ENCODE results near the gene PLEKHG4B.

Gene PLEKHG4B

GRCh38 chr5:79821-80220 lies 12.1 kb upstream of the PLEKHG4B start:
- CTCF ChIA-PET = no interaction called here
- POLR2A ChIA-PET = no interaction called here
- DNase-seq (ENCODE audit: extremely low spot score) = peak; percentile 8
- TF ChIP-seq CTCF (IDR thresholded peaks at IDR 0.05; ENCODE audit: control extremely low read depth, extremely low read depth, low read depth, missing control alignments) = no peak

- ChIA-PET CTCF (interaction anchor here (1.3 kb wide), 1 partner anchor 10 kb away, joined by 3 read pairs; no protein-coding TSS in a partner anchor), POLR2A (no interaction called here)
- TF ChIP-seq CTCF (IDR thresholded peaks at IDR 0.05; ENCODE audit: control extremely low read depth, extremely low read depth, low read depth, missing control alignments) = no peak
- DNase-seq (ENCODE audit: extremely low spot score) = peak; percentile 8
Observed at GRCh38 chr5:81391-82021, 10.5 kb upstream of the PLEKHG4B start.

- TF ChIP-seq CTCF (IDR thresholded peaks at IDR 0.05; ENCODE audit: control extremely low read depth, extremely low read depth, low read depth, missing control alignments) = no peak
- POLR2A ChIA-PET = no interaction called here
- CTCF ChIA-PET = no interaction called here
Observed at GRCh38 chr5:82097-82496, 9.9 kb upstream of the PLEKHG4B start.

GRCh38 chr5:82570-82969 lies 9.4 kb upstream of the PLEKHG4B start:
- CTCF ChIA-PET = no interaction called here

More at GRCh38 chr5:82097-82496, 9.9 kb upstream of the PLEKHG4B start:
- DNase-seq (ENCODE audit: extremely low spot score) = peak; percentile 10

GRCh38 chr5:83029-83428 lies 8.9 kb upstream of the PLEKHG4B start:
- CTCF ChIA-PET = no interaction called here
- POLR2A ChIA-PET = no interaction called here
- DNase-seq (ENCODE audit: extremely low spot score) = no peak
- no peak for TF ChIP-seq CTCF (IDR thresholded peaks at IDR 0.05; ENCODE audit: control extremely low read depth, extremely low read depth, low read depth, missing control alignments)

More at GRCh38 chr5:82570-82969, 9.4 kb upstream of the PLEKHG4B start:
- POLR2A ChIA-PET = no interaction called here
- no peak for TF ChIP-seq CTCF (IDR thresholded peaks at IDR 0.05; ENCODE audit: control extremely low read depth, extremely low read depth, low read depth, missing control alignments)
- DNase-seq (ENCODE audit: extremely low spot score) = no peak

- CTCF ChIA-PET = no interaction called here
- POLR2A ChIA-PET = no interaction called here
- DNase-seq (ENCODE audit: extremely low spot score) = no peak
- TF ChIP-seq CTCF (IDR thresholded peaks at IDR 0.05; ENCODE audit: control extremely low read depth, extremely low read depth, low read depth, missing control alignments) = no peak
Observed at GRCh38 chr5:85334-85995, 6.5 kb upstream of the PLEKHG4B start.
